ENCODE data around the gene CPEB2. TPM values are rescaled to one million over a fixed set of nuclear protein-coding genes. Genes with fewer than 3 reads are reported as not detected.

CPEB2 gene
- total and polyA plus RNA-seq, 10 of the 15 experiments (the other 5 are each of a cell fraction or from before 2014, with no cell fraction given), result 0.73 to 8.3 (median 3.7) TPM

DNA sequence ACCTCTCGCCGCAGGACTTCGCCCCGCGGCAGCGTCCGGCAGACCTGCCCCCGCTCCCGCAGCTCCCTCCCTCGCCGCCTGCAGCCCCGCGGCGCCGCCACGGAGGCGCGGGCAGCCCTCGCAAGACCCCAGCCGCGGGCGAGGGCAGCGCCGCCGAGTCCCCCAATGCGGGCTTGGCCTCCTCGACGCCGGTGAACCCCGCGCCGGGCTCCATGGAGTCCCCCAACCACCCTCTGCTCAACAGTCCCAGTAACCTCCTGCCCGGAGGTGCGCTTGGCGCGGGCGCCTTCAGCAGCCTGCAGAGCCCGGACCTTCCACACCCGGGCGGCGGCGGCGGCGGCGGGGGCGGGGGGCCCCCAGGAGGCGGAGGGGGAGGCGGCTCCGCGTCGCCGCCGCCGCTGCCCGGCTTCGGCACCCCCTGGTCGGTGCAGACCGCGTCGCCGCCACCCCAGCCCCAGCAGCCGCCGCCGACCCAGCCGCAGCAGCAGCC lies 1.2 kb downstream of the CPEB2 start (continued):
- TF ChIP-seq SPI1 (IDR thresholded peaks at IDR 0.05; ENCODE audit: borderline replicate concordance, insufficient read depth, low read depth, low read length), result no peak
- 0 out of 2 replicates have a peak, but pooled peaks have one; percentile 0 for TF ChIP-seq TAF1 (IDR thresholded peaks at IDR 0.05; ENCODE audit: borderline replicate concordance, low read depth, low read length)
- no peak for TF ChIP-seq ZNF274 (IDR thresholded peaks at IDR 0.05; ENCODE audit: insufficient read depth, insufficient read length)
- no peak for TF ChIP-seq RB1 (IDR thresholded peaks at IDR 0.05; ENCODE audit: borderline replicate concordance)

DNA sequence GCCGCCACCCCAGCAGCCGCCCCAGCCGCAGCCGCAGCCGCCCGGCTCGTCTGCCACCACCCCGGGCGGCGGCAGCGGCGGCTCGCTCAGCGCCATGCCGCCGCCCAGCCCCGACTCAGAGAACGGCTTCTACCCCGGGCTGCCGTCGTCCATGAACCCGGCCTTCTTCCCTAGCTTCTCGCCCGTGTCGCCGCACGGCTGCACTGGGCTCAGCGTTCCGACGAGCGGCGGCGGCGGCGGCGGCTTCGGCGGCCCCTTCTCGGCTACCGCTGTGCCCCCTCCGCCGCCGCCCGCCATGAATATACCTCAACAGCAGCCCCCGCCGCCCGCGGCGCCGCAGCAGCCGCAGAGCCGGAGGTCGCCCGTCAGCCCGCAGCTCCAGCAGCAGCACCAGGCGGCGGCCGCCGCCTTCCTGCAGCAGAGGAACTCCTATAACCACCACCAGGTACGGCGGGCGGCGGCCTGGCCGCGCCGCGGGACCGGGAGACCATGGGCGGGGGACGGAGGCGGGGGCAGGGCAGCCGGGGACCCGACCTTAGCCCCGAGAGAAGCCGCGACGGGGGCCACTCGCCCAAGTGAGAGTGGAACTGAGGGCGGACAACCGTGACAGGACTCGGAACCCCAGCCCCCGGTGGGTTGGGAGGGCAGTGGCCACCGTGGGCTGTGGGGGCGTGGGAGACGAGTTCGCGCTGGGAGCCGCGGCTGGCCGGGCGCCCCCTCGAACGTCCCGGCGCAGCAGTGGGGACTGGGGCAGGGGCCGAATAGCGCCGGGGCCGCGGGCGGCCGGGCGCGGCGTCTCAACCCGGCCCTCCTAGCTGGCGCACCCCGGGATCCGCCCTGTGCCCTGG lies 1.8 kb downstream of the CPEB2 start:
- Histone ChIP-seq H3K4me3 (peak overlapping the region; percentile 90), H3K4me2 (ENCODE audit: control insufficient read depth, insufficient read depth) (no peak overlapping the region), H3K9me3 (replicated peaks; ENCODE audit: control insufficient read depth, insufficient read depth, low read length) (no peaks in the 10 kb centered on the region), H3K36me3 (ENCODE audit: control insufficient read depth in 2 of 2, insufficient read depth in 2 of 2, low read length in 1 of 2) (peaks cover 0 to 8% of the 10 kb centered on the region in 2 experiments; a peak in 1 of 4 replicates), H3K27me3 (replicated peaks in 1 of 2; ENCODE audit: control insufficient read depth in 2 of 2, insufficient read depth in 2 of 2, low read length in 1 of 2) (no peaks in the 10 kb centered on the region), H4K20me1 (ENCODE audit: control insufficient read depth, insufficient read depth) (no peaks in the 10 kb centered on the region), H3K79me2 (ENCODE audit: control insufficient read depth, insufficient read depth, low read length) (peaks cover 53% of the 10 kb centered on the region), H3K27ac (ENCODE audit: control insufficient read depth, insufficient read depth) (peak overlapping the region; percentile 96), H3K4me1 (ENCODE audit: control insufficient read depth, insufficient read depth, low read length) (peaks cover 4% of the 10 kb centered on the region; the same call in 1 of the 2 replicates), H2AFZ (ENCODE audit: control insufficient read depth, low read depth, low read length) (no peak overlapping the region; the same call in none of the 2 replicates), H3K9ac (ENCODE audit: control insufficient read depth, insufficient read depth, low read length) (peak overlapping the region; percentile 81)
- DNase-seq (ENCODE audit: low read depth, low spot score) (no peak), ATAC-seq (peak; percentile 4), FAIRE-seq (no peak)
- CTCF ChIA-PET, result interaction anchor here (0.7 kb wide), 1 partner anchor 131 kb away, joined by 3 read pairs; no protein-coding TSS in a partner anchor
- in situ Hi-C loops (cut with MboI) (loop anchor here (10.0 to 25.0 kb wide), 4 partner anchors 129 to 1349 kb away; partner anchors contain the start of gene FBXL5), intact Hi-C loops (cut with micrococcal nuclease; ENCODE audit: unreplicated experiment) (loop anchor here (2.0 to 10.0 kb wide), 7 partner anchors 131 to 1379 kb away; partner anchors contain the start of genes BOD1L1 and CD38)
- SMC1A ChIA-PET (ENCODE audit: uncharacterized antibody, unreplicated experiment), result no interaction called here
- BruUV-seq (replicated peaks), result no TSS peak
- RAD21 ChIA-PET (ENCODE audit: unreplicated experiment), result interaction anchor here (2.1 kb wide), 1 partner anchor 10 kb away, joined by 4 read pairs; no protein-coding TSS in a partner anchor
- under 1% methylated on average over 40 of the region's 109 CpGs for WGBS (ENCODE audit: insufficient coverage, insufficient replicate concordance, low lambda C conversion rate, missing lambda C conversion rate)
- POLR2A ChIA-PET, result interaction anchor here (1.2 kb wide), 1 partner anchor 11 kb away, joined by 3 read pairs; no protein-coding TSS in a partner anchor
- TF ChIP-seq POLR2A (IDR thresholded peaks at IDR 0.05; ENCODE audit: low read depth, low read length) (0 out of 2 replicates have a peak, but pooled peaks have one; percentile 14), KLF5 (IDR thresholded peaks at IDR 0.05; ENCODE audit: partially characterized antibody) (no peak), EED (IDR thresholded peaks at IDR 0.05; ENCODE audit: low read depth) (peak; percentile 5; the same call in 1 of the 2 replicates), RUNX3 (IDR thresholded peaks at IDR 0.05; ENCODE audit: low read length) (peak; percentile 43), BACH1 (IDR thresholded peaks at IDR 0.05; ENCODE audit: borderline replicate concordance) (peak; percentile 70; the same call in 1 of the 2 replicates), EGR1 (IDR thresholded peaks at IDR 0.05; ENCODE audit: borderline replicate concordance in 1 of 2, low read depth in 2 of 2, low read length in 2 of 2) (peak in 1 of 2 experiments; percentile 19; a peak in 1 of 3 replicates), IKZF1 (conservative IDR thresholded peaks at IDR 0.05) (peak; percentile 71; the same call in 1 of the 2 replicates), YY1 (IDR thresholded peaks at IDR 0.05; ENCODE audit: low read depth, low read length) (no peak)
- TF ChIP-seq, protein P1, sequence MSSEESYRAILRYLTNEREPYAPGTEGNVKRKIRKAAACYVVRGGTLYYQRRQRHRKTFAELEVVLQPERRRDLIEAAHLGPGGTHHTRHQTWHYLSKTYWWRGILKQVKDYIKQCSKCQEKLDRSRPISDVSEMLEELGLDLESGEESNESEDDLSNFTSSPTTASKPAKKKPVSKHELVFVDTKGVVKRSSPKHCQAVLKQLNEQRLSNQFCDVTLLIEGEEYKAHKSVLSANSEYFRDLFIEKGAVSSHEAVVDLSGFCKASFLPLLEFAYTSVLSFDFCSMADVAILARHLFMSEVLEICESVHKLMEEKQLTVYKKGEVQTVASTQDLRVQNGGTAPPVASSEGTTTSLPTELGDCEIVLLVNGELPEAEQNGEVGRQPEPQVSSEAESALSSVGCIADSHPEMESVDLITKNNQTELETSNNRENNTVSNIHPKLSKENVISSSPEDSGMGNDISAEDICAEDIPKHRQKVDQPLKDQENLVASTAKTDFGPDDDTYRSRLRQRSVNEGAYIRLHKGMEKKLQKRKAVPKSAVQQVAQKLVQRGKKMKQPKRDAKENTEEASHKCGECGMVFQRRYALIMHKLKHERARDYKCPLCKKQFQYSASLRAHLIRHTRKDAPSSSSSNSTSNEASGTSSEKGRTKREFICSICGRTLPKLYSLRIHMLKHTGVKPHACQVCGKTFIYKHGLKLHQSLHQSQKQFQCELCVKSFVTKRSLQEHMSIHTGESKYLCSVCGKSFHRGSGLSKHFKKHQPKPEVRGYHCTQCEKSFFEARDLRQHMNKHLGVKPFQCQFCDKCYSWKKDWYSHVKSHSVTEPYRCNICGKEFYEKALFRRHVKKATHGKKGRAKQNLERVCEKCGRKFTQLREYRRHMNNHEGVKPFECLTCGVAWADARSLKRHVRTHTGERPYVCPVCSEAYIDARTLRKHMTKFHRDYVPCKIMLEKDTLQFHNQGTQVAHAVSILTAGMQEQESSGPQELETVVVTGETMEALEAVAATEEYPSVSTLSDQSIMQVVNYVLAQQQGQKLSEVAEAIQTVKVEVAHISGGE (CRISPR knock-in tag; IDR thresholded peaks at IDR 0.05), result 0 out of 2 replicates have a peak, but pooled peaks have one; percentile 29

Data from GM12878 (cell line).